HepG2 (cell line): ENCODE data around the gene PTCD2.
"Not testable (repeated sequence)": the region's sequence is repeated elsewhere in the genome, so short reads cannot be mapped to it uniquely, and the experiment has no call there.

Experiments used
- CTCF ChIP-seq: sonication (generic); formaldehyde crosslinking; IDR thresholded peaks from 2 replicates; pipeline ENCODE4 v1.5.0; 2020; ENCODE audit warnings: mild to moderate bottlenecking, missing genetic modification reagents, moderate library complexity
- RORA ChIP-seq: sonication (generic); formaldehyde crosslinking; IDR thresholded peaks from 2 replicates; pipeline ENCODE4 v1.5.0; 2020; ENCODE audit warnings: mild to moderate bottlenecking, missing genetic modification reagents, moderate library complexity
- SMC3 ChIP-seq: IDR thresholded peaks from 2 replicates; pipeline ENCODE4 v1.6.1; 2011; ENCODE audit warnings: low read length, improper control_type of control experiment
- ZHX1 ChIP-seq: sonication (generic); formaldehyde crosslinking; IDR thresholded peaks from 2 replicates; pipeline ENCODE4 v1.8.1; 2022; ENCODE audit warnings: low read depth, mild to moderate bottlenecking, missing genetic modification reagents

- TF ChIP-seq CTCF (CRISPR knock-in tag); SMC3; RORA; ZHX1 (CRISPR knock-in tag): not testable (repeated sequence)
Measured at GRCh38 chr5:72319435-72319975, 668 bp upstream of the PTCD2 start.
